B cell (primary cell): Measurements from ENCODE around the gene CDRT4.

Experiments
- EZH2 ChIP-seq: IDR thresholded peaks from 2 replicates; pipeline ENCODE4 v1.6.1; 2012; ENCODE audit warnings: borderline replicate concordance, low read depth, mild to moderate bottlenecking, moderate library complexity, low read length; ENCODE audit not compliant: insufficient read depth, poor library complexity, severe bottlenecking
- TF ChIP-seq, protein P1 (sequence below): fragments of 200-600 bp; IDR thresholded peaks from one replicate; pipeline ENCODE4 v1.8.0; 2022; ENCODE audit warnings: antibody characterized with exemption, mild to moderate bottlenecking

DNA sequence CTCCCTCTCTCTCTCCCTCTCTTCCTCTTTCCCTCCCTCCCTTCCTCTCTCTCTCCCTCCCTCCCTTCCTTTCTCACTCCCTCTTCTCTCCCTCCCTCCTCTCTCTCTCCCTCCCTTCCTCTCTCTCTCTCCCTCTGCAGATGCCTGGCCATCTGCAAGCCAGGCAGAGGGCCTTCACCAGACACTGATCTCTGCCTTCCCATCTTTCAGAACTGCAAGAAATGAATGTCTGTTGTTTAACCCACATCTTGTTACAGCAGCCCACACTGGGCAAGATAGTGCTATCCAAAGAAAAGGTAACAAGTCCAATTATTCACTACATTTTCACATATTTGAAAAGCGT is 26.2 kb upstream of the CDRT4 start:
- TF ChIP-seq, protein P1, sequence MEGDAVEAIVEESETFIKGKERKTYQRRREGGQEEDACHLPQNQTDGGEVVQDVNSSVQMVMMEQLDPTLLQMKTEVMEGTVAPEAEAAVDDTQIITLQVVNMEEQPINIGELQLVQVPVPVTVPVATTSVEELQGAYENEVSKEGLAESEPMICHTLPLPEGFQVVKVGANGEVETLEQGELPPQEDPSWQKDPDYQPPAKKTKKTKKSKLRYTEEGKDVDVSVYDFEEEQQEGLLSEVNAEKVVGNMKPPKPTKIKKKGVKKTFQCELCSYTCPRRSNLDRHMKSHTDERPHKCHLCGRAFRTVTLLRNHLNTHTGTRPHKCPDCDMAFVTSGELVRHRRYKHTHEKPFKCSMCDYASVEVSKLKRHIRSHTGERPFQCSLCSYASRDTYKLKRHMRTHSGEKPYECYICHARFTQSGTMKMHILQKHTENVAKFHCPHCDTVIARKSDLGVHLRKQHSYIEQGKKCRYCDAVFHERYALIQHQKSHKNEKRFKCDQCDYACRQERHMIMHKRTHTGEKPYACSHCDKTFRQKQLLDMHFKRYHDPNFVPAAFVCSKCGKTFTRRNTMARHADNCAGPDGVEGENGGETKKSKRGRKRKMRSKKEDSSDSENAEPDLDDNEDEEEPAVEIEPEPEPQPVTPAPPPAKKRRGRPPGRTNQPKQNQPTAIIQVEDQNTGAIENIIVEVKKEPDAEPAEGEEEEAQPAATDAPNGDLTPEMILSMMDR = no peak
- TF ChIP-seq EZH2 = no peak
